GM19468 (cell line): ENCODE data around the gene OCA2.

Experiments used
- ATAC-seq: cut with Tn5 transposase; IDR thresholded peaks from one replicate; pipeline ENCODE4 v1.9.1; 2021; ENCODE audit warnings: mild to moderate bottlenecking, moderate library complexity, moderate number of reproducible peaks; ENCODE audit not compliant: unreplicated experiment; ENCODE audit errors: extremely low read depth

The OCA2 gene

GRCh38 chr15:27833974-27834373, 265.1 kb downstream of the OCA2 start:
- ATAC-seq = no peak

DNA sequence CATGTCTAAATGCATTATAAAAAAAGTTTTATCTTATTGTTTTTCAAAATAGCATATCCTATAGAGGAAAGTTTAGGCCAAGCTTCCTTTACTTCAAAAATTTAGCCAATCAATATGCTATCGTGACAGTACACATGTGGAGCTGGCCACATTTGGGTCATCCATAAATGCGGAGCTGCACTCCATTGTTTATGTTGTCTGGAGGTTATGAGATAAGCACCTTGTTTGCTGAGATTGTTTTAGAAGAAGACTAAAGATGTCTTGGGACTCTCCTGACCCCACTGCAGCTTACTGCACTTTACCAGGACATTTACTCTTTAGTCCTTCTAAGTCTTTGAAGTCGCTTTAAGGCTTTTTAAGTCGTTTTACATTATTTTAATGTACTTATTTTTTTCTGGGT, 265.9 kb downstream of the OCA2 start:
- ATAC-seq = no peak

DNA sequence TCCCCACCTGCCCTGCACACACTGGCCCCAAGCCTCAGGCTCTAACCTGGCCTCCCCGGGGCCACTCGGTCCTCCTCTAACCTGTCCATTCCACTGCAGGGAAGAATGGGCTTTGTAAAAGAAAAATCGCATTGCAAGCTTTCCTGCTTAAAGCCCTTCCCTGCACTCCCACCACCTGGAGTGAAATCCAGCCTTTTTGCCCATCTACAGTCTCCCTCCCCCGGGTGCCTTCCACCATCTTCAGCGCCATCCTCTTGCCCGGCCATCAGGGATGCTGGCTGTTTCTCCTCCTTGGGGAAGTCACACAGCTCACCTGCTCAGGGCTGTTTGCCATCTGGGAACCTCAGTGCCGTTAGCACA, 266.9 kb downstream of the OCA2 start:
- no peak for ATAC-seq

DNA sequence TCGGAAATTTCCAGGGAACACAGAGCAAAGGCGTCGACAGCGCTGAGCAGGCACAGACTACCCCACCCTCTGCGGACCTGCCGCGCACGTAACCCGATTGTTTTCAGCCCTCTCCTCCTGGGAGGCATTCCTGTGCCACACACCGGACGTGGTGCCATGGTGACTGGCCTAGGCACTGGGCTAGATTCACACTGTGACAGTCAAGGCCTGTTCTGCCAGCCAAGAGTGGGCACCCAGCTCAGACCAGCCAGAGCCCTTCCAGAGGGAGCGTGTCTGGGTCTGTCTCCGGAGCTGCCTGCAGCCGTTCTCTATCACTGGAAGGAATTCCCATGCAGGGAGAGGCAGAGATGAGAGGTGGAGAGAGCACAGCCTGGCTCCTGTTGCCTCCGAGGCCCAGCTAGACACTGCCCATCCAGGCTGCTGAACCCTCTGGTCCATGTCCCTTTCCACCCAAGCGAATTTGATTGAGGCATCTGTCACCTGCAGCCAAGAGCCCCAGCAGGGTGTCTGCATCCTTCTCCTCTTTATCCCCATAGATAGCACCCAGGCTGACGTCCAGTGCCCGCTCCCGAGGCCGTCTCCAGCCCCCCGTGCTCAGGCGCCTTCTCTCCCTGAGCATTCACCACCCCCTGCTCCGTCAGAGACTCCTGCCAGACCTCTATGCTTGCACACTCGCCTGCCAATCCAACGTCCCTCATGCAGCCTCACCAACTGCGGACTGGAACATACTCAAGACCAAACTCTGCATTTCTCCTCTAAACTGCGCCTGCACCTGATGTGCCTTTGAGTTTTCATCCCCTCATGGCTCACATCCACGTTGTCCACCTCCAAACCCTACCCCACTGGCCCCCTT, 267.5 kb downstream of the OCA2 start:
- no peak for ATAC-seq

DNA sequence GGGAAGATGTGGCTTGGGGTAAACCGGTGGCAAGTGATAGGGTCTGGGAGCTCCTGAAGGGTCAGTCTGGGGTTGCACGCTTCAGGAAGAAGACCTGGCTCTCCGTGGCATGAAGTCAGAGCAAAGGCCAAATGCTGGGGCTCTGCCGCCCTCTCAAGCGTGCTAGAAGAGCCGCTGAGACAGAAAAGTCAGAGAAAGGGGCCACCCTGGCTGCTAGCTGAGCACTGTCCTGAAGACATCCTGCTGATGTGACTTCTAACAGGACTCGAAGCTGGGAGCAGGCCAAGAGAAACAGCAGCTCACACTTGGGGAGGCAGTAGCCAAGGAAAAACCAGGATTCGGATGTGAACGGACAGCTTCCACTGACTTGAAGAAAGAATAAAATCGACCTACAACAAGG, 270.4 kb downstream of the OCA2 start:
- no peak for ATAC-seq

DNA sequence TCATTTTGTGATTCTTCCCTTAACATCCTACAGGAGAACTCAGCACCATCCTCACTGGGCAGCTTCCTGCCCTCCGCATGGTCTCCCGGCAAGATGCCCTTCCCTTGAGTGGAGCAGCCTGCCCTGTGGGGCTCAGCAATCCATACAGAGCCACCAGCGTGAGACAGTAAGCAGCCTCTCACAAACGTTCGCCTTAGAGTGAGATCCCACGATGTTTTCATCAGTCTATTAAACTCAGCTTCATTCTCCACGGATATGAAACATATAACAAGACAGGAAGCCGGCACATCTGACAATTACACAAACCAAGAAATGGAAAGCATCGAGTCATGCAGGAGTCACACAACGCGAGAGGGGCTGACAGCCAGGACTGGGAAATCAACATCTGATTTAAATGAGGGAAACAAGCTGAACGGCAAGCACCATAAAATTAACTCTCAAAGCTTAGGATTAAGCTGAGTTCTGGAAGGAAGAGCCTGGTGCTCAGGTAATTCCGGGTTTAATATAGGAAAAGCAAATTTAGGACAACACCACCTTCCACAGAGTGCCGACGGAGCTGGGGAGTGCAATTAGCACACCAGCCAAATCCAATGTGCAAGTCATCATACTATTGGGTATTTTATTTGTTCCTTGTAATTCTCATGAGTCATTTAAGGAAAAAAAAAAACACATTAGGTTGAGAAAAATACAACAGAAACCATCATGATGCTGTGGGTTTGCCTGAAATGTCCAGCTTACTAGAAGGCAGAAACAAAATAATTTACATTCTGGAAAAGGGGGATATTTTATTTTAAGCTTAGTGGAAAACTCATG, 272.0 kb downstream of the OCA2 start:
- no peak for ATAC-seq

GRCh38 chr15:27826411-27826810, 272.7 kb downstream of the OCA2 start:
- no peak for ATAC-seq

GRCh38 chr15:27824841-27825422, 274.2 kb downstream of the OCA2 start:
- no peak for ATAC-seq

DNA sequence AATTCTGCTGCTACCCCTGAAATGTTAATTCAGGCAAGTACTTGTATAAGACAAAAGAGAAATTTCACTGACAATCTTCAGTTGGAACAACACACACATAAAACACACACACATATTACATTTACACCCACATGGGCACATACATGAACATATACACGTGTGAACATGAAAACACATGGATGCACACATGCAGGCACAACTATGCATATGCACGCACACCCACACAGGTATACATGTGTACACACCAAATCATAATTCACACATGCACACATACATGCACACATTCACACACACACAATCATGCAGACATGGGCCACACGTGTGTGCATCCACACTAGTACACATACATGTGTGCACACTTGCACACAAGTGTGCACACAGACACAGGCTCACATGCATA, 277.8 kb downstream of the OCA2 start:
- ATAC-seq = no peak

DNA sequence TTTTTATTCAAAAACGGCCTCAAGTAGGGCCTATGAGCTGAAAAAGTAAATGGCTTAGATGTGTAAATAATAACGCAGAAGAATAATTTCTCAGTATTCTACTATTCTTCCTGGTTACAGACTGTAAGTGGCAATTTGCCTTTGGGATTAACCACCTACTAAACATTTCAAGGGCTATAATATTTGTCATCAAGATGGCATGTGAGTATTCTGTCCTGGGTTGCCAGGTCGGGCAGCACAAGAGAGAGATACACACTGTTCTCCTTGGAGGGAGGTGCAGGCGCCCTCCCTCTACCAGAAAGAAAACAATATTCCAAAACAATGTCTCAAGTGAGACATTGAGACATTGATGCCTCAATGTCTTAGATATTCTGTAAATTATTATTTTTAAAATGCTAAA, 278.4 kb downstream of the OCA2 start:
- ATAC-seq = no peak

GRCh38 chr15:27820232-27820631, 278.9 kb downstream of the OCA2 start:
- ATAC-seq = no peak

- no peak for ATAC-seq
Observed at GRCh38 chr15:27817258-27817657, 281.9 kb downstream of the OCA2 start.

GRCh38 chr15:27816790-27817189, 282.3 kb downstream of the OCA2 start:
- no peak for ATAC-seq

- no peak for ATAC-seq
Observed at GRCh38 chr15:27815035-27815434, 284.1 kb downstream of the OCA2 start.

DNA sequence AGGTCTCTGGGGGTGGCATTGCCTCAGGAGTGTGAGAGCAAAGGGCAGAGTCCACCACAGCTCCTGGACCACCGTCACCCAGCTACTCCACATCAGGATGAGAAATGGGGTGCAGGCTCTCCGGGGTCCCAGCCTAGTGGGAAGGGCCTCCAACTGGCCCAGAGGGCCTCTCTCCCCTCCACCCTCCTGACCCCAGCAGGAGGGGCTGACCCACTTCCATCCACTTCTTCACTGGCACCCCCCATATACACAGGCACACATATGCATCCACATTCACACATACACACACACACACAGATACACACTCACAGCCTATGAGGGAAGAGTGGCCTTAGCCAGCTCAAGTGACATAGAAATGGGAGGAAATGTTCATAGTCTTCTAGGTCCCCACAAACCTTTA, 286.0 kb downstream of the OCA2 start:
- ATAC-seq = no peak

- no peak for ATAC-seq
Observed at GRCh38 chr15:27808182-27808581, 290.9 kb downstream of the OCA2 start.

DNA sequence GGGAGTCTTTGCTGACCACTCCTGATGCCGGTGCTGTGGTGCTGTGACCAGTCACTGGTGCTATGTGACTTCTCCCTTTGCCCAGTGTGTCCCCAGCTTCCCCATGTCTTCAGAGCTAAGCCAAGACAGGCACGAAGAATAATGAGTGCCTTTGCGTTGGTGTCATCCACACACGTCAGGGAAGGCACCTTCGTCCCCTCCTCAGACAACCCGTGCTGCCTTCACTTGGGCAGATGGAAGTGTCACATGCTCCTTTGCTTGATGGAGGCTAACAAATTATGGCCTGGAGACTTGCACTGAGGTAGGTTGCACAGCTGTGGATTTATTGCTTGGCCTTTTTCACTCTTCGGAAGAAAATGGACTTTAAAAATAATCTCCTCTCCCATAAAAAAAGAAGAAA, 291.8 kb downstream of the OCA2 start:
- no peak for ATAC-seq

- ATAC-seq = no peak
Observed at GRCh38 chr15:27806396-27806795, 292.7 kb downstream of the OCA2 start.

- no peak for ATAC-seq
Observed at GRCh38 chr15:27805261-27806220, 293.6 kb downstream of the OCA2 start.
